Cardiac fibroblast (primary cell): ENCODE results near the gene ZDHHC20.

Source experiments
- DNase-seq, 2 donors: peaks; one replicate each; pipeline versions ENCODE4 v3.0.0 to v3.0.0-alpha.2; 2010; ENCODE audit warnings: low read depth in 2 of 2
- H3K4me3 ChIP-seq, 2 donors: replicated peaks in 1 of 2; 1 replicate in 1 of 2; 2 replicates in 1 of 2; pipeline ENCODE4 v1.5.1; 2011; ENCODE audit warnings: low read depth in 2 of 2, low read length in 2 of 2, mild to moderate bottlenecking in 2 of 2, moderate library complexity in 1 of 2
- TF ChIP-seq, protein P1 (sequence below): IDR thresholded peaks from one replicate; pipeline ENCODE4 v1.5.1; 2011; ENCODE audit warnings: low read depth, mild to moderate bottlenecking, low read length, inconsistent platforms

ZDHHC20 gene

DNA sequence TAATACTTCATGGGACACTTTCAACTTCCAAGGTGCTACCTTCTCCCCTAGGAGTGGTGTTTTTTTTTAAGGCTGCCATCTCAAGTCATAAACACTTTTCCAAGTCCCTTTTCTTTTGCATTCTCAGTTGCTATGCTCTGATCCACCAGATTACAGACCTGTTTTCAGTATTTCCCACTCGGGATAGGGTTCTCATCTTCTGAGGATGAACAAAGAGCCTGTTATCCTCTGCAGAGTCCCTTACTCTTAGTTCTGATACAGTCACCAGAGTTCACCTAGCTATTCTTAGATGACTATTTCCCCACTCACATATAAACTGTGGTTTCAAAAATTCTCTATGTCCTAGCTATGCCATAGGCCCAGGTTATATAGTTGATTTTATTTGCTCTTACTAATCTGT is 15.9 kb downstream of the ZDHHC20 start:
- TF ChIP-seq, protein P1, sequence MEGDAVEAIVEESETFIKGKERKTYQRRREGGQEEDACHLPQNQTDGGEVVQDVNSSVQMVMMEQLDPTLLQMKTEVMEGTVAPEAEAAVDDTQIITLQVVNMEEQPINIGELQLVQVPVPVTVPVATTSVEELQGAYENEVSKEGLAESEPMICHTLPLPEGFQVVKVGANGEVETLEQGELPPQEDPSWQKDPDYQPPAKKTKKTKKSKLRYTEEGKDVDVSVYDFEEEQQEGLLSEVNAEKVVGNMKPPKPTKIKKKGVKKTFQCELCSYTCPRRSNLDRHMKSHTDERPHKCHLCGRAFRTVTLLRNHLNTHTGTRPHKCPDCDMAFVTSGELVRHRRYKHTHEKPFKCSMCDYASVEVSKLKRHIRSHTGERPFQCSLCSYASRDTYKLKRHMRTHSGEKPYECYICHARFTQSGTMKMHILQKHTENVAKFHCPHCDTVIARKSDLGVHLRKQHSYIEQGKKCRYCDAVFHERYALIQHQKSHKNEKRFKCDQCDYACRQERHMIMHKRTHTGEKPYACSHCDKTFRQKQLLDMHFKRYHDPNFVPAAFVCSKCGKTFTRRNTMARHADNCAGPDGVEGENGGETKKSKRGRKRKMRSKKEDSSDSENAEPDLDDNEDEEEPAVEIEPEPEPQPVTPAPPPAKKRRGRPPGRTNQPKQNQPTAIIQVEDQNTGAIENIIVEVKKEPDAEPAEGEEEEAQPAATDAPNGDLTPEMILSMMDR, result no peak
- no peak overlapping the region for H3K4me3 ChIP-seq
- no peak for DNase-seq

DNA sequence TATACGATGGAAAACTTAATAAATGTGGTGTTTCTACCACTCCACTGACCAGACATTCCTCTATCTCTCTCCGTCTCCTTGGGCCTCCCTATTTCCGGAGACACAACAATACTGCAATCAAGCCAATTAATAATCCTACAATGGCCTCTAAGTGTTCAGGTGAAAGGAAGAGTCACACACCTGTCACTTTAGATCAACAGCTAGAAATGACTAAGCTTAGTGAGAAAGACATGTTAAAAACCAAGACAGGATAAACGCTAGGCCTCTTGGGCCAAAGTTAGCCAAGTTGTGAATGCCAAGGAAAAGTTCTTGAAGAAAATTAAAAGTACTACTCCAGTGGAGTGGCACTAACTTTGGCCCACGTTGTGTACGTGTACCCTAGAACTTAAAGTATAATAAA is 22.5 kb downstream of the ZDHHC20 start:
- DNase-seq, result no peak
- H3K4me3 ChIP-seq, result no peak overlapping the region
- TF ChIP-seq, protein P1, result no peak

DNA sequence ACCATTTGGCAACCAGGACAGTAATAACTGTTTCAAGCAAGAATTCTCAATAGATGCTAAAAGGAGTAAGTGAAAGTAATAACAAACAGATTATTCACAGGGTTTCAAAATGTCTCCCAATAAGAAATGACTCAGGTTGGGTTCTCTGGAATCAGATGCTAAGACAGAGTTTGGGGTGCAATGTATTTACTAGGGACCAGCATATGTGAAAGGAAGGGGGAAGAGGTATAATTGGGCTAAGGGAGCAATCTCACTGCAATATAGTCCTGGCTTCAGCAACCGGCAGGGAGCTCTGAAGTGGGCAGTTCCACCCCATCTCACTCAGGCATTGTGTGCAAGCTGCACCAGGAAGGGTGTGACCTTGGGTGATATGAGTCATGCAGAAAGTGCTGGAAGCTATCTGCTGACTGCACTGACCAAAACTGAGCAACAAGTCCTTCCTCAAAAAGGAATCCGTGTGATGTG is 23.4 kb downstream of the ZDHHC20 start:
- TF ChIP-seq, protein P1, result no peak
- peak overlapping the region in 1 of 2 donors; percentile 34 for H3K4me3 ChIP-seq
- peak; percentile 83 to 90 for DNase-seq

DNA sequence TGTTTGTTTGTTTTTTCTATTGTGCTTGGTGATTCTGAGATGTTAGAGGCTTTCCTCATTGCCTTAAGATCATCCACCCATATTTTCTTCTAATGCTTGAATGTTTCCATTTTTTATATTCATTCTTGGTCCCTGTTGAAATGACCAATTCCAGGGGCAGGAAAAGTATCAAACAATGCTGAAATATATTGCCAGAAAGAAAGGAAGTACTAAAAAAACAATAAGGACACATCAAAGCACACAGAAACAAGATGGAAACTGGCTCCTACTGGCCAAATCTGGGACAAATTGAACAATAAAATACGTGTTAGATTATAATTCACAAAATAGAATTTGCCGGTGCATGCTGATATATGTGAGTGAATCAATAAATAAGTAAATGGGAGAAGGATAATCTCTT is 23.9 kb downstream of the ZDHHC20 start:
- TF ChIP-seq, protein P1, result no peak
- no peak for DNase-seq
- H3K4me3 ChIP-seq, result no peak overlapping the region

DNA sequence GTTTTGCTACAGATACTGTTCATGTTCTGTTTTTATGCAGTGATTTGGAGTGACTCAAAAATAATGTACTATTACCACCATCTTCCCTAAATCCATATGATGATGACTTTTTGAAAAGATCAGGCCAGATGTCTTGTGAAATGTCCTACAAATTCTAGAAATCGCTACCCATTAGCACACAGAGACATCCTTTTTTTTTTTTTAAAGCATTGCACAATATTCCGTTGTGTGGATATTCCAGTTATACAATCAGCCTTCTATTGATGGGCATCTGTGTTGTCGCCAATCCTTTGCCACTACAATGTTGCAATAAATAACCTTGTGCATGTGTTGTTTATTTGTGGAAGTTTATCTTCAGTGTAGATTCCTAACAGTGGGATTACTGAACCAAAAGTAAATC is 24.5 kb downstream of the ZDHHC20 start:
- no peak for DNase-seq
- TF ChIP-seq, protein P1, result no peak
- H3K4me3 ChIP-seq, result no peak overlapping the region

DNA sequence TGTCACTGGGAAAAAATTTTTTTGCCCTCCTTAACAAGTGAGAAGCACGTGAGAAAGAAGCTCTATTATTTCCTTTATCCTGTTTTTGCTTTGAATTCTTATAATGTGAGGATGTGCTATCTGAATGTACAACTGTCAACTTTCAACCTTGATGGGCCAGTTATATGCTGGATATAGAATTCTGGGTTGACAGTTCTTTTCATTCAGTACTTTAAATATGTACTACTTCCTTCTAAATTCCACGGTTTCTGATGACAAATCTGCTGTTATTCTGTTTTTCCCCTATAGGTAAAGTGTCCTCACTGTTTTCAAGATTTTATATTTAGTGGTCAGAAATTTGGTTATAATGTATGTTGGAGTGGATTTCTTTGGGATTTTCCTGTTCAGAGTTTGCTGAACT is 29.9 kb downstream of the ZDHHC20 start:
- TF ChIP-seq, protein P1, result no peak
- no peak overlapping the region for H3K4me3 ChIP-seq
- DNase-seq, result no peak

DNA sequence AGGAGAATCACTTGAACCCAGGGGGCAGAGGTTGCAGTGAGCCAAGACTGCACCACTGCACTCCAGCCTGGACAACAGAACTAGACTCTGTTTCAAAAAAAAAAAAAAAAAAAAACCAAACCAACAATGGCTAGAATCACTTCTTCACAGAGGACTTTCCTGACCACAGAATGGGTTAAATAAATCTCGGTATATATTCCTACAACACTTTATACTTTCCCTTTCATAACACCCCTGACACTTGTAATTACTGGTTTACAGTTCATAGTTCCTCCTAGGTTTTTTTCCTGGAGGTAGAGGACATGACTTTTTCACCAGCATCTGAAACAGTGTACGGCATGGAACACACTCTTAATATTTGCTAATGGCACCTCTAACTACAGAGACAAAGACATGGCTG is 31.4 kb downstream of the ZDHHC20 start:
- H3K4me3 ChIP-seq, result no peak overlapping the region
- TF ChIP-seq, protein P1, result no peak
- DNase-seq, result no peak
